Activated naive CD4-positive, alpha-beta T cell treated with anti-CD3 and anti-CD28 coated beads for 36 hours (primary cell): ENCODE data around the gene SYT1. TPM values are rescaled to one million over a fixed set of nuclear protein-coding genes. Genes with fewer than 3 reads are reported as not detected.

ENCODE experiments used
- CTCF ChIA-PET: fragments of 350-600 bp; sonication (Branson Sonifier 250); formaldehyde crosslinking; loops from one replicate; lab custom pipeline; 2021; ENCODE audit warnings: antibody characterized with exemption; lab: Charles Lee
- DNase-seq: peaks from one replicate; pipeline ENCODE4 v3.0.0-alpha.2; 2020
- H3K27ac Mint-ChIP-seq: one replicate; pipeline ENCODE4 v1.8.0; 2021; ENCODE audit warnings: mild to moderate bottlenecking, mixed read lengths
- H3K27me3 Mint-ChIP-seq: one replicate; pipeline ENCODE4 v1.8.0; 2021; ENCODE audit warnings: low read depth, mixed read lengths
- H3K36me3 Mint-ChIP-seq: one replicate; pipeline ENCODE4 v1.8.0; 2021; ENCODE audit warnings: low read depth, mixed read lengths
- H3K4me1 Mint-ChIP-seq: one replicate; pipeline ENCODE4 v1.8.0; 2021; ENCODE audit warnings: low read depth, mixed read lengths
- H3K4me3 Mint-ChIP-seq: one replicate; pipeline ENCODE4 v1.8.0; 2021; ENCODE audit warnings: mild to moderate bottlenecking, moderate library complexity, mixed read lengths
- H3K9me3 Mint-ChIP-seq: one replicate; pipeline ENCODE4 v1.8.0; 2021; ENCODE audit warnings: mixed read lengths
- intact Hi-C: fragments of 100-400 bp; cut with micrococcal nuclease; formaldehyde crosslinking; loops from one replicate; pipeline ENCODE4 v1.15.1; 2023
- total RNA-seq, 2 experiments: library from RNA; stranded (reverse); gene quantifications; one replicate each; pipeline ENCODE4 v1.2.3, GENCODE V29; 2021

Gene SYT1
- total RNA-seq, 2 experiments from 2014 or later, result not detected

GRCh38 chr12:79055926-79056674, 191.5 kb downstream of the SYT1 start:
- no peaks in the 10 kb centered on the region for H3K27me3 Mint-ChIP-seq
- no peaks in the 10 kb centered on the region for H3K36me3 Mint-ChIP-seq
- peaks cover 1% of the 10 kb centered on the region for H3K9me3 Mint-ChIP-seq
- no peak overlapping the region for H3K4me3 Mint-ChIP-seq
- DNase-seq, result no peak
- H3K4me1 Mint-ChIP-seq, result no peaks in the 10 kb centered on the region
- intact Hi-C loops, result no loop called here
- no peak overlapping the region for H3K27ac Mint-ChIP-seq
- CTCF ChIA-PET, result no interaction called here

DNA sequence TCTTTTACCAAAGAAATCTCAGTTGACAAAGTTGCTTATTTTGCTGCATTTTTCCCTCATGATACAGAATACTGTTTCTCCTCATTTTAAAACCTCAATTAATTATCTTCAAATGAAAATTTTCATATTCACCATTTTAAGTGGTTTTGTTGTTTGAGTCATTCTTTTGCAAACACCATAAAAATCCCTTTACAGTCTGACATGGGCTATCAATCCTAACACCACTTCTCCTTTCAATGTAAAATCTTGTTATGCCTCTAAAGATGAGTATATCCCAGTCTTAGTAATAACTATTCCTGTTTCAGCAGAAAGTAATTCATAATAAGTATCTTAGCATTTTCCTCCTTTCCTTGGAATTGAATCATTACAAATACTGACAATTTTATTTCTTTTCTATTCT, 192.2 kb downstream of the SYT1 start:
- no peaks in the 10 kb centered on the region for H3K27me3 Mint-ChIP-seq
- CTCF ChIA-PET, result no interaction called here
- no peaks in the 10 kb centered on the region for H3K36me3 Mint-ChIP-seq
- no peaks in the 10 kb centered on the region for H3K4me1 Mint-ChIP-seq
- no peak overlapping the region for H3K4me3 Mint-ChIP-seq
- peaks cover 1% of the 10 kb centered on the region for H3K9me3 Mint-ChIP-seq
- DNase-seq, result no peak
- H3K27ac Mint-ChIP-seq, result no peak overlapping the region
- intact Hi-C loops, result no loop called here

DNA sequence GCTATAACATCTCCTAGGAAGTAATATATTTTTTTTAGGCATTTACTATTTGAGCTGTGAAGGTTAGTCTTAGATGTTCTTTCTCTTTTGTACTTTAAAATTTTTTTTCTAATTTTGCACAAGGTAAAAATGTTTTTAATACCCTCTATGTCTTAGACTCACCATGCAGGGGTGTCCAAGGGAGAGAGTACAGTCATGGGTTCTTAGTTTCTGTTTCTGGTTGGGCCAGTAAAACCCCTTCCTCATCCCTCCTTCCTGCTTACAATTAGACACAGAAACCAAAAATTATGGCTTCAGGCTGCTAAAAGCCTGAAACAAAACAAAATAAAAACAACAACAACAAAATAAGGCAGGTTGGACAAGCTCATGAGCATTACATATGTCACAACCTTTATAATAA, 193.0 kb downstream of the SYT1 start:
- no peak overlapping the region for H3K4me3 Mint-ChIP-seq
- intact Hi-C loops, result no loop called here
- H3K4me1 Mint-ChIP-seq, result no peaks in the 10 kb centered on the region
- no peaks in the 10 kb centered on the region for H3K36me3 Mint-ChIP-seq
- CTCF ChIA-PET, result no interaction called here
- peaks cover 1% of the 10 kb centered on the region for H3K9me3 Mint-ChIP-seq
- H3K27me3 Mint-ChIP-seq, result no peaks in the 10 kb centered on the region
- DNase-seq, result no peak
- H3K27ac Mint-ChIP-seq, result no peak overlapping the region

DNA sequence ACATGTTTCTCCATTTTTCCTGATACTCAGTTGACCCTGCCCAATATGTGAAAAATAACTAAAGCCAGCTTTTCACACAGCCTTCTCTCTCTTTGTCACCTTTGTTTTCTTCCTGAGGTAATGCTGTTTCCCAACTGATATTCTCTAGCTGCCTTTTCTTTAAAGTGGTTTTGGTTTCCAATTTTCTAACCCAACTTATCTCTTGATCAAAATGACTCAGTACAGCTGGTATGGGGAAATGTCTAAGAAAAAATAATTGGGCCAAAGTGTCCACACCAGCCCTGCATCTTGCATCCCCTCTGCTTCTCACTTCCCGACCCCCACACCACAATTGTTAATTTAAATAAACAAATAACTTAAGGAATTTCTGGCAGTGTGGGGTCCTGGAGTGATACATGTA, 193.8 kb downstream of the SYT1 start:
- Mint-ChIP-seq H3K27me3 (no peaks in the 10 kb centered on the region), H3K4me1 (no peaks in the 10 kb centered on the region), H3K4me3 (no peak overlapping the region), H3K9me3 (peaks cover 1% of the 10 kb centered on the region), H3K36me3 (no peaks in the 10 kb centered on the region), H3K27ac (no peak overlapping the region)
- CTCF ChIA-PET, result no interaction called here
- no peak for DNase-seq
- intact Hi-C loops, result no loop called here

- CTCF ChIA-PET, result no interaction called here
- Mint-ChIP-seq H3K27ac (no peak overlapping the region), H3K27me3 (no peaks in the 10 kb centered on the region), H3K36me3 (no peaks in the 10 kb centered on the region), H3K4me3 (no peak overlapping the region), H3K9me3 (peaks cover 4% of the 10 kb centered on the region), H3K4me1 (no peaks in the 10 kb centered on the region)
- no peak for DNase-seq
- intact Hi-C loops, result no loop called here
Observed at GRCh38 chr12:79059557-79059956, 195.0 kb downstream of the SYT1 start.

- no peaks in the 10 kb centered on the region for H3K27me3 Mint-ChIP-seq
- CTCF ChIA-PET, result no interaction called here
Observed at GRCh38 chr12:79063258-79063657, 198.7 kb downstream of the SYT1 start.

DNA sequence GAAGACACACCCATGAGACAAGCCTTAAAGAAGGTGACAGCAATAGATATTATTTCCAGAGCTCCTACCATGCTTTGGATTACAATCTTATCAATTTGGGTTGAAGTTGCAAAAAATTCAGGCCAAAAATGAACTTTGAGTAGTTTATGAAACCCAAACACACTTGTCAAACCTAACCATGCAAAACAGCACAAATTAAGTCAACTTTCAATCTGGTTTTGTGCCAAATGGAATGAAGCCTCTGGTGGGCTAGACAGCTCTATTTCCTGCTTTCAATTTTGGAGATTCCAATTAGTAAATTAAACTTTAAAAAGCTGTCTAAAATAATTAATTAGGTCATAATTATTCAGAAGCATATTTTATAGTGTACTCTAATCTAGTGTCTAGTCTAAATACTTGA, 203.4 kb downstream of the SYT1 start:
- H3K36me3 Mint-ChIP-seq, result no peaks in the 10 kb centered on the region
- peaks cover 7% of the 10 kb centered on the region for H3K9me3 Mint-ChIP-seq
- no peak overlapping the region for H3K4me3 Mint-ChIP-seq
- CTCF ChIA-PET, result interaction anchor here (0.7 kb wide), 1 partner anchor 27 kb away, joined by 3 read pairs; no protein-coding TSS in a partner anchor
- DNase-seq, result no peak
- no peaks in the 10 kb centered on the region for H3K4me1 Mint-ChIP-seq
- intact Hi-C loops, result no loop called here
- no peaks in the 10 kb centered on the region for H3K27me3 Mint-ChIP-seq
- no peak overlapping the region for H3K27ac Mint-ChIP-seq

More at GRCh38 chr12:79063258-79063657, 198.7 kb downstream of the SYT1 start:
- Mint-ChIP-seq H3K27ac (no peak overlapping the region), H3K4me3 (no peak overlapping the region), H3K36me3 (no peaks in the 10 kb centered on the region), H3K4me1 (no peaks in the 10 kb centered on the region), H3K9me3 (peaks cover 4% of the 10 kb centered on the region)
- DNase-seq, result no peak
- intact Hi-C loops, result no loop called here

DNA sequence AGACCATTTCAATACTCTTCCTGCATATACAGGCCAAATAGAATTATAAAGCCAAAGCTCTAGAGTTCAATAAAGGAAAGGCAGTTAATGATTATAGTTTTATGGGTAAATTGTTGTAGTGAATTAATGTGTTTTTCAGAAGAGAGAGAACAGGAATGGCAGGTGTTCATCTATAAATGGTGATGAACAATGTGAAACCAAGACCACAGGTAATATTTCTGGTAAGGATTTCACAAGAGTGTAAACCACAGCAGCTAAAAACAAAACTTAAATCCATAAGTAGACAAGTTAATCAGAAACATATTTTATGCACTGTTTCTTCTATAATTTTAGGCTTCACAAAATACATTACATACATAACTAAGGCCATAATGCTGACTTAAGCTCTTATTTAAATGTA, 204.4 kb downstream of the SYT1 start:
- no peaks in the 10 kb centered on the region for H3K36me3 Mint-ChIP-seq
- peaks cover 5% of the 10 kb centered on the region for H3K9me3 Mint-ChIP-seq
- no peak for DNase-seq
- no peaks in the 10 kb centered on the region for H3K27me3 Mint-ChIP-seq
- H3K4me1 Mint-ChIP-seq, result no peaks in the 10 kb centered on the region
- no peak overlapping the region for H3K4me3 Mint-ChIP-seq
- H3K27ac Mint-ChIP-seq, result no peak overlapping the region
- intact Hi-C loops, result no loop called here
- CTCF ChIA-PET, result no interaction called here

DNA sequence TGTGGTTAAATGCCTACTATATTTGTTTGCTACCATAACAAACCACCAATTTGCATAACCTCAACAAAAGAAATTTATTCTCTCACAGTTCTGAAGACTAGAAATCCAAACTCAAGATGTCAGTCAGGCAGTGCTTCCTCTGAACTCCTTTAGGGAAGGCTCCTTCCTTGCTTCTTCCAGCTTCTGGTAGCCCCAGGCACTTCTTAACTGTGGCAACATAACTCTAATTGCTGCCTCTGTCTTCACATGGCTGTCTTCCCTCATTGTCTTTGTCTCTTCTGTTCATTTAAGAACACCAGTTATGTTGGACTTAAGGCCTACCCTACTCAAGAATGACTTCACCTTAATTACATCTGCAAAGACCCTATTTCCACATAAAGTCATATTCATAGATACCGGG, 206.9 kb downstream of the SYT1 start:
- Mint-ChIP-seq H3K27me3 (no peaks in the 10 kb centered on the region), H3K9me3 (peaks cover 3% of the 10 kb centered on the region), H3K27ac (no peak overlapping the region), H3K36me3 (no peaks in the 10 kb centered on the region), H3K4me3 (no peak overlapping the region), H3K4me1 (no peaks in the 10 kb centered on the region)
- CTCF ChIA-PET, result no interaction called here
- intact Hi-C loops, result no loop called here
- no peak for DNase-seq

DNA sequence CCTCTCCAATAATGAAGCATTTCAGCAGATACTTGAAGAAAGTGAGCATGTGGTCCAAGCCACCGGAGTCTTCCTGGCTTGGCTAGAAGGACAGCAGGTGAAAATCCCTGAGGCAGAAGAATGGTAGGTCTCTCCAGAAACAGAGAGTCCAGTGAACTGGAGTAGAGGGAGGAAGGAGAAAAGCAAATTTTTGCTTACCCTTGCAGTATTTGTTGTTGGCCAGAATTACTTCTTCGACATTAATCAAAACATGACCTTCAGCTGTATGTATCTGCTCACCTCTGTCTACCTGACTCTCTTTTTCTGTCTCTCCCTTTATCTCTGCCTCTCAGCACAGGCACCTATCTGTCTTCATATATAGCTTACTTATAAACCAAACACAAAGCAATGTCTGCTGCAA, 208.9 kb downstream of the SYT1 start:
- Mint-ChIP-seq H3K27me3 (no peaks in the 10 kb centered on the region), H3K4me3 (no peak overlapping the region), H3K27ac (no peak overlapping the region), H3K9me3 (peaks cover 3% of the 10 kb centered on the region), H3K4me1 (no peaks in the 10 kb centered on the region), H3K36me3 (no peaks in the 10 kb centered on the region)
- no peak for DNase-seq
- CTCF ChIA-PET, result no interaction called here
- intact Hi-C loops, result no loop called here

GRCh38 chr12:79082595-79082994, 218.0 kb downstream of the SYT1 start:
- H3K9me3 Mint-ChIP-seq, result no peaks in the 10 kb centered on the region
- CTCF ChIA-PET, result no interaction called here

GRCh38 chr12:79083181-79083580, 218.6 kb downstream of the SYT1 start:
- intact Hi-C loops, result no loop called here

More at GRCh38 chr12:79082595-79082994, 218.0 kb downstream of the SYT1 start:
- intact Hi-C loops, result no loop called here
- H3K27me3 Mint-ChIP-seq, result no peaks in the 10 kb centered on the region
- no peak overlapping the region for H3K4me3 Mint-ChIP-seq
- H3K4me1 Mint-ChIP-seq, result no peaks in the 10 kb centered on the region
- no peak for DNase-seq
- no peaks in the 10 kb centered on the region for H3K36me3 Mint-ChIP-seq
- no peak overlapping the region for H3K27ac Mint-ChIP-seq

DNA sequence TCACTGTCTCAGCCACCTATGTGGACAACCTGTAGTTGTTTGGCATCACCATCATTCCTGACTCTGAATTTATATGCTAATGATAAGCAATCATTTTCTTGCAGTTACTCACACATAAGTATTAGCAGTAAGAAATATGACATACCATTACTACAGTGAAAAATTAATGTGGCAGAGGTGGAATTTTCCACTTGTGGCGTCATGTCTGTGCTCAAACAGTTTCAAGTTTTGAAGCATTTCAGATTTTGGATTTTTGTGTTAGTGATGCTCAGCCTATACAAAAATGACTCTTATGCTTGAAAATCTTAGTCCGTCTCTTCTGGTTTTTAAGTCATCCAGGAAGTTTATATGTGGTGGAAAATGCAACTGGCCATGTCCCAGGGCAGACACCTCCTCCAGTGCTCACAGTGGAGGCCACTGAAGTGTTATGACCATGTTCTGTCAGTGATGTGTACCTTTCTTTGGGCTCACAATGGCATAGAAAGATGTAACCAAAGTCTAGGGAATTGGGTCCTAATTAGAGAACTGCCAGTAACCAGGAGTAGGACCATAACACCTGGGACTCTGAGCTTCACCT, 220.6 kb downstream of the SYT1 start:
- intact Hi-C loops, result no loop called here
- Mint-ChIP-seq H3K4me3 (no peak overlapping the region), H3K9me3 (peaks cover 1% of the 10 kb centered on the region), H3K27ac (no peak overlapping the region), H3K27me3 (no peaks in the 10 kb centered on the region), H3K4me1 (no peaks in the 10 kb centered on the region), H3K36me3 (no peaks in the 10 kb centered on the region)
- no peak for DNase-seq
- CTCF ChIA-PET, result no interaction called here

More at GRCh38 chr12:79083181-79083580, 218.6 kb downstream of the SYT1 start:
- CTCF ChIA-PET, result no interaction called here
- no peaks in the 10 kb centered on the region for H3K4me1 Mint-ChIP-seq
- H3K36me3 Mint-ChIP-seq, result no peaks in the 10 kb centered on the region
- H3K4me3 Mint-ChIP-seq, result no peak overlapping the region
- H3K9me3 Mint-ChIP-seq, result no peaks in the 10 kb centered on the region
- no peak for DNase-seq
- no peak overlapping the region for H3K27ac Mint-ChIP-seq
- no peaks in the 10 kb centered on the region for H3K27me3 Mint-ChIP-seq
